Right renal cortex interstitium (tissue), 3 donors: Measurements from ENCODE around the gene PROK1. TPM values are rescaled to one million over a fixed set of nuclear protein-coding genes. Genes with fewer than 3 reads are reported as not detected.

Source experiments
- polyA plus RNA-seq, 3 donors: library from polyadenylated mRNA; unstranded; fragments of 120-200 nt; gene quantifications; one replicate each; pipeline ENCODE4 v1.2.1, GENCODE V29; 2013; ENCODE audit not compliant: insufficient read length in 3 of 3

Gene PROK1
- polyA plus RNA-seq, 3 donors = 0.08 to 0.48 (median 0.19) TPM

Other genes with a start within 250 kb of the PROK1 start
- 1 to 10 TPM; 4.0 to 4.4 (median 4.3) TPM for gene KCNC4, start 240.8 kb upstream of the PROK1 start, polyA plus RNA-seq
- gene RBM15, start 111.8 kb upstream of the PROK1 start, polyA plus RNA-seq = 10 to 100 TPM in 2 of 3 donors, 1 to 10 TPM in 1; 9.9 to 10.4 (median 10.4) TPM
- 100 to 1,000 TPM in 2 of 3 donors, 10 to 100 TPM in 1; 84.0 to 108 (median 101) TPM for gene SLC16A4, start 60.1 kb upstream of the PROK1 start, polyA plus RNA-seq
- 100 to 1,000 TPM; 297 to 337 (median 312) TPM for gene LAMTOR5, start 43.5 kb upstream of the PROK1 start, polyA plus RNA-seq
- not detected for gene KCNA10, start 68.0 kb downstream of the PROK1 start, polyA plus RNA-seq
- gene KCNA2, start 155.2 kb downstream of the PROK1 start, polyA plus RNA-seq = under 1 TPM; 0.30 to 0.49 (median 0.32) TPM
- under 1 TPM; 0.12 to 0.15 (median 0.14) TPM for gene KCNA3, start 223.8 kb downstream of the PROK1 start, polyA plus RNA-seq